Neutrophil (primary cell): ENCODE data around the gene LMO1.

ENCODE experiments used
- H3K27ac ChIP-seq: fragments of 200-600 bp; sonication (generic); 2 replicates; pipeline ENCODE4 v1.5.1; 2016; ENCODE audit warnings: mild to moderate bottlenecking, moderate library complexity
- H3K27me3 ChIP-seq: fragments of 200-600 bp; sonication (generic); 2 replicates; pipeline ENCODE4 v1.6.0; 2016; ENCODE audit warnings: mild to moderate bottlenecking
- H3K36me3 ChIP-seq: fragments of 200-600 bp; sonication (generic); 2 replicates; pipeline ENCODE4 v1.5.1; 2017
- H3K4me1 ChIP-seq, 2 experiments: fragments of 200-600 bp in 1 of 2; sonication (generic) in 1 of 2; 1 replicate in 1 of 2; 2 replicates in 1 of 2; pipeline versions ENCODE4 v1.5.1 to v1.6.1; 2013 to 2016; ENCODE audit warnings: low read depth in 1 of 2, low read length in 1 of 2, mild to moderate bottlenecking in 1 of 2, moderate library complexity in 1 of 2; ENCODE audit not compliant: control insufficient read depth in 1 of 2, insufficient read depth in 1 of 2
- H3K4me3 ChIP-seq, 2 experiments: fragments of 200-600 bp in 1 of 2; sonication (generic) in 1 of 2; 1 replicate in 1 of 2; 2 replicates in 1 of 2; pipeline ENCODE4 v1.5.1; 2013 to 2016; ENCODE audit warnings: low read depth in 1 of 2, low read length in 1 of 2, mild to moderate bottlenecking in 1 of 2, moderate library complexity in 1 of 2
- H3K9me3 ChIP-seq: fragments of 200-600 bp; sonication (generic); 2 replicates; pipeline ENCODE4 v1.5.1; 2016
- TF ChIP-seq, protein P1 (sequence below): fragments of 200-600 bp; sonication (generic); IDR thresholded peaks from 2 replicates; pipeline ENCODE4 v1.5.1; 2016; ENCODE audit warnings: antibody characterized with exemption

Gene LMO1

DNA sequence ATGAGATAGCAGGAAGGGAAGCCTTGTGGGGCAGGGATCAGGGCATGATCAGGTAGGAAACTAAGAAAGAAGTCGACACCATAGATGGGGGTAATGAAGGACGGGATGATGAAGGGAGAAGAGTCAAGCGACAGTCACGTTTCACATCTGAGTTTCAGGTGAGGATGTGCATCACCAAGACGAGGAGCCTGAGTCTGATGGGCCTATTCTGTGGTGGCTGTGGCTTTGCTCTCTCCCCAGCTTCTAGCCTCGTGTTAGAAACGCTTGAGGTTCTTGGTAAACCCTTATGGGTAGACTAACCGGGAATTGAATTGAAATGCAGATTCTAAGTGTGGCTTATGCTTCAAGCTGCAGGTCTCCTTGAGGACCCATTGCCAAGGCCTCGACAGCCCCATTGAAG is 45.6 kb upstream of the LMO1 start:
- TF ChIP-seq, protein P1, sequence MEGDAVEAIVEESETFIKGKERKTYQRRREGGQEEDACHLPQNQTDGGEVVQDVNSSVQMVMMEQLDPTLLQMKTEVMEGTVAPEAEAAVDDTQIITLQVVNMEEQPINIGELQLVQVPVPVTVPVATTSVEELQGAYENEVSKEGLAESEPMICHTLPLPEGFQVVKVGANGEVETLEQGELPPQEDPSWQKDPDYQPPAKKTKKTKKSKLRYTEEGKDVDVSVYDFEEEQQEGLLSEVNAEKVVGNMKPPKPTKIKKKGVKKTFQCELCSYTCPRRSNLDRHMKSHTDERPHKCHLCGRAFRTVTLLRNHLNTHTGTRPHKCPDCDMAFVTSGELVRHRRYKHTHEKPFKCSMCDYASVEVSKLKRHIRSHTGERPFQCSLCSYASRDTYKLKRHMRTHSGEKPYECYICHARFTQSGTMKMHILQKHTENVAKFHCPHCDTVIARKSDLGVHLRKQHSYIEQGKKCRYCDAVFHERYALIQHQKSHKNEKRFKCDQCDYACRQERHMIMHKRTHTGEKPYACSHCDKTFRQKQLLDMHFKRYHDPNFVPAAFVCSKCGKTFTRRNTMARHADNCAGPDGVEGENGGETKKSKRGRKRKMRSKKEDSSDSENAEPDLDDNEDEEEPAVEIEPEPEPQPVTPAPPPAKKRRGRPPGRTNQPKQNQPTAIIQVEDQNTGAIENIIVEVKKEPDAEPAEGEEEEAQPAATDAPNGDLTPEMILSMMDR, result no peak
- Histone ChIP-seq H3K36me3 (no peaks in the 10 kb centered on the region), H3K27ac (no peak overlapping the region), H3K4me3 (no peak overlapping the region), H3K4me1 (no peaks in the 10 kb centered on the region), H3K9me3 (no peaks in the 10 kb centered on the region), H3K27me3 (no peaks in the 10 kb centered on the region)

DNA sequence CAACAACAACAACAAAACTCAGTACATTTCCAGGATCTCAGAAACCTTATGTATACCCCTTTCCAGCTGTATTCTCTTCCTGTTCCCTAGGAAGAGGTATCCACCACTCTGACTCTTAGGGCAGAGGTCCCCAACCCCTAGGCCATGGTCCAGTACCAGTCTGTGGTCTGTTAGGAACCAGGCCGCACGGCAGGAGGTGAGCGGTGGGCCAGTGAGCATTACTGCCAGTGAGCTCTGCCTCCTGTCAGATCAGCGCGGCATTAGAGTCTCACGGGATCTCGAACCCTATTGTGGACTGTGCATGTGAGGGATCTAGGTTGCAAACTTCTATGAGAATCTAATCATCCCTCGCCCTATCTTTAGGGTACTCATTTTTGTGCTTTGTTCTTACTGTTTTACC is 43.9 kb upstream of the LMO1 start:
- Histone ChIP-seq H3K36me3 (no peaks in the 10 kb centered on the region), H3K27ac (no peak overlapping the region)
- TF ChIP-seq, protein P1, result no peak

DNA sequence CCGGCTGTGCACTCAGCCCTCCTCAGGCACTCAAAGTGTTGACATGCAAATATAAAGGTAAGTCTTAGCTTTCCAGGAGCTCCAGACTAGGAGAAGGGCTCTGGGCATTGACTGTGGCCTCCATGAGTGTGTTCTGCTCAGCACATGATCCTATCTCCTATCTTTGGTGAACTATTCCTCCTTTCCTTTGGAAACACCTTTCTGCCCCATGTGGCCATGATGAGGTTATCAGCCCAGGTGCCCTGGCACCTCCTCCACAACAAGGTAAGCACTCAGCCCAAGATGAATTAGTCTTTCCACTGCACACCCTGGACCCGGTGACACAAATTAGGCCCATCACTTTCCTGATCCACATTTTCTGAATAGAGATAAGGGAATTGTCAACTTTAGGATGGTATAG is 37.9 kb upstream of the LMO1 start:
- Histone ChIP-seq H3K9me3 (no peaks in the 10 kb centered on the region), H3K27me3 (peaks cover 21% of the 10 kb centered on the region), H3K4me3 (no peak overlapping the region), H3K36me3 (no peaks in the 10 kb centered on the region), H3K4me1 (no peaks in the 10 kb centered on the region), H3K27ac (no peak overlapping the region)
- TF ChIP-seq, protein P1, result no peak

More for the DNA sequence above, 43.9 kb upstream of the LMO1 start:
- Histone ChIP-seq H3K4me3 (no peak overlapping the region), H3K9me3 (no peaks in the 10 kb centered on the region), H3K4me1 (no peaks in the 10 kb centered on the region), H3K27me3 (no peaks in the 10 kb centered on the region)

DNA sequence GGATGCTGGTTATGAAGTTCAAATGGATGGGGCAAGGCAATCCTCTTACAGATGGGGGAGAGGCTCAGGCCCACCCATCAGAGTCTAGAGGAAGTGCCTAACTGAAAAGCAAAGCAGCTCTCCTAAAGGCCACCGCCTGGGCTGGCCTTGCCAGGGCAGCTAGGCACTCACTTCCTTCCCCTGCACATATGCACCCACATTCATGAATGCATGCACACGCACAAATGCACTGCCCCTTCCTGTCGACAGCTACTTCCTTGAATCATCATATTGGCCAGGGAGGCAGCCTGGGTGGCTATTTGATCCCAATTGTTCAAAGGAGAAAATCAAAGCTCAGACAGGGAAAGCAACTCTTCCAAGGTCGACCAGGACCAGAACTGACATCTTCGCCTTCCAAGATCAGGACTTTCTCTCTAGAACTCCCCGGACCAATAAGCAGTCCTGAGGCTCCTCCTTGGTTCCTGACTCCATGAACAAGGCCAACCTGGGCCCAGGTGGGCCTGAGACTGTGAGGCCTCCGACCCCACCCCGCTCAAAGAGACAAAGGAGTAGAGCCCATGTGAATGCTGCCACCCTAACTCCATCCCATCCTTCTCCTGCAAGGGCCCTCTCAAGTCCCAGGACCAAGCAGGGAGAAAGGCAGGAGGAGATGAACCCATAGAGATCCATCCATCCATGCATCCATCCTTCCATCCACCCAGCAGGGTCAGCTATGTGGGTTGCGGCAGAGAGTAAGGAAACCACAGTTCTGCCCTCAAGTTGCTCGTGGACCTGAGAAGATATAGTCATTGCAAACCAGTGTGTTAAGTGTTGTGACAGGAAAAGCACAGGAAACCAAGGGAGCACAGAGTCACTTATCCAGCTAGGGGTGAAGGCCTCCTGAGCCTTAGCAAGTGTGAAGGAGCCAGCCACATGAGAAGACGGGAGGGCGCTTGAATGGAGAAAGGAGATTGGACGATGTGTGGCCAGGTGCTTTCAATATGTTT is 35.4 kb upstream of the LMO1 start:
- H3K27me3 ChIP-seq, result peaks cover 21% of the 10 kb centered on the region
- no peaks in the 10 kb centered on the region for H3K9me3 ChIP-seq
- H3K4me1 ChIP-seq, result no peaks in the 10 kb centered on the region
- H3K4me3 ChIP-seq, result no peak overlapping the region
- TF ChIP-seq, protein P1, result no peak
- no peaks in the 10 kb centered on the region for H3K36me3 ChIP-seq
- H3K27ac ChIP-seq, result no peak overlapping the region

DNA sequence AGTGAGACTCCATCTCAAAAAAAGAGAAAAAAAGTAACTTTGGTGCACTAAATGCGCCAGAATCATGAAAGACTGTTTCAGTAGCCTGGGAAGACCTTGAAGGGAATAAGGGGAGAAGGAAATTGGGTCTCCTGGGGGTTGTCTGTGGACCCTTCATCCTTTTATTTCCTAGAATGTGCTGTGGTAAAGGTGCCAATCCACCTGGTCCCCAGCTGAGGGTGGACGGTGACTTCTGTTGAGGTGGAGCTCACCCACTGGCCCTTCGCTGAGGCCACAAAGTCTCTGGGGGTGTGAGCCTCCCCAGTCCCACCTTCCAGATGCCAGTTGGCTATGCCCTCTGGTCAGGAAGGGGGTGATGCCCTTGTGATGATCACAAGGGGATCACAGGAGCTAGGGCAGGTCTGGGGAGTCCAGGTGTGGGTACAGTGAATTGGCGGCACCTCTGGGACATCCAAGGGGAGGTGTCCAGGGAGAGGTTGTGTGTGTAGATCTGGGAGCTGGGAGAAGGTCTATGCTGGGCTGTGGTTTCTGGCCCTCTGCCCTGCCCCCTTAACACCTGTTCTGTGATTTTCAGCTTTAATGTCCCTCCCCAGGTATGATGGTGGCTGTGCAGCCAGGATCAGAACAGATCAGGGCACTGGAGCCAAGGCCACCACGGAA is 34.2 kb upstream of the LMO1 start:
- TF ChIP-seq, protein P1, result no peak
- H3K4me1 ChIP-seq, result no peaks in the 10 kb centered on the region

More for the DNA sequence above, 34.2 kb upstream of the LMO1 start:
- H3K27ac ChIP-seq, result no peak overlapping the region
- no peaks in the 10 kb centered on the region for H3K36me3 ChIP-seq
- peaks cover 21% of the 10 kb centered on the region for H3K27me3 ChIP-seq
- no peak overlapping the region for H3K4me3 ChIP-seq
- no peaks in the 10 kb centered on the region for H3K9me3 ChIP-seq
